KMS-11 (cell line): ENCODE measurements around the gene GALNT9.

Experiments
- H2AFZ ChIP-seq: fragments of 200-600 bp; sonication (generic); 2 replicates; pipeline ENCODE4 v1.6.1; 2016; ENCODE audit warnings: antibody characterized with exemption, mixed run types, low read depth
- H3K27ac ChIP-seq: fragments of 200-600 bp; sonication (generic); 2 replicates; pipeline ENCODE4 v1.6.1; 2016; ENCODE audit warnings: mild to moderate bottlenecking, mixed run types
- H3K27me3 ChIP-seq: fragments of 200-600 bp; sonication (generic); 2 replicates; pipeline ENCODE4 v1.6.1; 2017; ENCODE audit warnings: mild to moderate bottlenecking, low read depth, mixed run types, moderate library complexity; ENCODE audit not compliant: insufficient read depth
- H3K36me3 ChIP-seq: fragments of 200-600 bp; sonication (generic); 2 replicates; pipeline ENCODE4 v1.6.1; 2017; ENCODE audit warnings: mild to moderate bottlenecking, mixed run types; ENCODE audit not compliant: insufficient read depth
- H3K4me1 ChIP-seq: fragments of 200-600 bp; sonication (generic); 2 replicates; pipeline ENCODE4 v1.6.1; 2016; ENCODE audit warnings: mild to moderate bottlenecking, low read depth, mixed run types; ENCODE audit not compliant: poor library complexity, severe bottlenecking
- H3K4me2 ChIP-seq: fragments of 200-600 bp; sonication (generic); 2 replicates; pipeline ENCODE4 v1.7.0; 2016; ENCODE audit warnings: mild to moderate bottlenecking, mixed run types
- H3K4me3 ChIP-seq: fragments of 200-600 bp; sonication (generic); IDR thresholded peaks from 2 replicates; pipeline ENCODE4 v1.6.1; 2017; ENCODE audit warnings: low read depth, low read length, mixed read lengths; ENCODE audit not compliant: insufficient read depth
- H3K79me2 ChIP-seq: fragments of 200-600 bp; sonication (generic); 2 replicates; pipeline ENCODE4 v1.6.1; 2016; ENCODE audit warnings: low read depth, mixed run types; ENCODE audit not compliant: insufficient read depth
- H3K9ac ChIP-seq: fragments of 200-600 bp; sonication (generic); 2 replicates; pipeline ENCODE4 v1.6.1; 2016; ENCODE audit warnings: mild to moderate bottlenecking, mixed run types
- H4K20me1 ChIP-seq: fragments of 200-600 bp; sonication (generic); 2 replicates; pipeline ENCODE4 v1.6.1; 2016; ENCODE audit warnings: mild to moderate bottlenecking, mixed run types; ENCODE audit not compliant: insufficient read depth
- TF ChIP-seq, protein P1 (sequence below): fragments of 200-600 bp; sonication (generic); conservative IDR thresholded peaks from 2 replicates; pipeline ENCODE4 v1.6.1; 2017; ENCODE audit warnings: low read depth, mild to moderate bottlenecking, antibody characterized with exemption, low read length, moderate library complexity, mixed read lengths

The GALNT9 gene

DNA sequence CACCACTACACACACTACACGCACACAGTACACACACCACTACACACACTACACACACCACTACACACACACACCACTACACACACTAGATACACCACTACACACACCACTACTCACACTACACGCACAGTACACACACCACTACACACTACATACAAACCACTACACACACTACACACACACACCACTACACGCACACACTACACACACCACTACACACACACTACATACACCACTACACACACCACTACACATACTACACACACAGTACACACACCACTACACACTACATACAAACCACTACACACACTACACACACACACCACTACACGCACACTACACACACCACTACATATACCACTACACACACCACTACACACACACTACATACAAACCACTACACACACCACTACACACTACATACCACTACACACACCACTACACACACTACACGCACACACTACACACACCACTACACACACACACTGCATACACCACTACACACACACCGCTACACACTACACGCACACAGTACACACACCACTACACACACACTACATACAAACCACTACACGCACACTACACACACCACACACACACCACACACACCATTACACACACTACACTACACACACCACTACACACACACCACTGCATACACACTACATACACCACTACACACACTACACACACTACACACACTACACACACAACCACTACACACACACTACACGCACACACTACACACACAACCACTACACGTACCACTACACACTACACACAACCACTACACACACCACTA, 173.4 kb downstream of the GALNT9 start:
- H3K79me2 ChIP-seq = no peaks in the 10 kb centered on the region
- H3K4me2 ChIP-seq = no peak overlapping the region
- H3K27me3 ChIP-seq = no peaks in the 10 kb centered on the region
- no peak overlapping the region for H3K27ac ChIP-seq
- TF ChIP-seq, protein P1, sequence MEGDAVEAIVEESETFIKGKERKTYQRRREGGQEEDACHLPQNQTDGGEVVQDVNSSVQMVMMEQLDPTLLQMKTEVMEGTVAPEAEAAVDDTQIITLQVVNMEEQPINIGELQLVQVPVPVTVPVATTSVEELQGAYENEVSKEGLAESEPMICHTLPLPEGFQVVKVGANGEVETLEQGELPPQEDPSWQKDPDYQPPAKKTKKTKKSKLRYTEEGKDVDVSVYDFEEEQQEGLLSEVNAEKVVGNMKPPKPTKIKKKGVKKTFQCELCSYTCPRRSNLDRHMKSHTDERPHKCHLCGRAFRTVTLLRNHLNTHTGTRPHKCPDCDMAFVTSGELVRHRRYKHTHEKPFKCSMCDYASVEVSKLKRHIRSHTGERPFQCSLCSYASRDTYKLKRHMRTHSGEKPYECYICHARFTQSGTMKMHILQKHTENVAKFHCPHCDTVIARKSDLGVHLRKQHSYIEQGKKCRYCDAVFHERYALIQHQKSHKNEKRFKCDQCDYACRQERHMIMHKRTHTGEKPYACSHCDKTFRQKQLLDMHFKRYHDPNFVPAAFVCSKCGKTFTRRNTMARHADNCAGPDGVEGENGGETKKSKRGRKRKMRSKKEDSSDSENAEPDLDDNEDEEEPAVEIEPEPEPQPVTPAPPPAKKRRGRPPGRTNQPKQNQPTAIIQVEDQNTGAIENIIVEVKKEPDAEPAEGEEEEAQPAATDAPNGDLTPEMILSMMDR = no peak
- no peak overlapping the region for H3K4me3 ChIP-seq
- no peak overlapping the region for H2AFZ ChIP-seq
- H3K4me1 ChIP-seq = no peaks in the 10 kb centered on the region
- H3K36me3 ChIP-seq = no peaks in the 10 kb centered on the region
- no peak overlapping the region for H3K9ac ChIP-seq
- H4K20me1 ChIP-seq = no peaks in the 10 kb centered on the region

DNA sequence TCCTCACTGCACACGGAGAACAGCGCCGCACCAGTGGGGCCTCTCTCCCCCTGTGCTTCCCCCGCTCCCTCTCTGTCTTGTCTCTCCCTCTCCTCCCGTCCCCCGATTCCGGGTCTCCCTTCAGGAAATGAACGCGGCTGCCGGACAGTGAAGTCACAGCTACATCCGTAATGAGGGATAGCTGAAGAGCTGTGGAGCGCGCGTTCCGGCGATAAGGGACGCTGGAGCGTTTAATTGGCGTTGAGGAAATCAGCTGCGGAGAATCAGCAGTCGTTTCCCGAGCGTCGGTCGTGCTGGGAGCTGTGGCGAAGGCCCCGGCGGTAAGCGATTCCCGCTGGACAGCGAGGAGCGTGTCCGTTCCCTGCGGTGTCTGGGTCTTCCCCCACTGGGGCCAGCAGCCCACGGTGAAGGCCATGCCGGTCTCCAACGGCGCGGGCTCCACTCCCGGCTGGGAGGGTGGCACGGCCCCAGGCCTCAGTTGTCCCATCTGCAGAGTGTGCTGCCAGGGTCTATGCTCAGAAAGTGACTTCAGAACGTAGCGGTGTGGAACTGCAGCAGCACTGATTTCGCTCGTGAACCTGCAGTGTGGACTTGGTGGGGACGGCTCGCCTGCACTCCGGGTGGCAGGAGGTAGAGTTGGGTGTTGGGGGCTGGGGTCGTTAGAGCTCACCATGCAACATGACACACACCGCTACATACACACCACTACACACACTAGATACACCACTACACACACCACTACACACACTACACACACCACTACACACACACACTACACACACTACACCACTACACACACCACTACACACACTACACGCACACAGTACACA, 174.2 kb downstream of the GALNT9 start:
- H3K9ac ChIP-seq = no peak overlapping the region
- H3K27ac ChIP-seq = no peak overlapping the region
- H3K4me2 ChIP-seq = no peak overlapping the region
- H3K4me1 ChIP-seq = no peaks in the 10 kb centered on the region
- H3K4me3 ChIP-seq = no peak overlapping the region
- H3K27me3 ChIP-seq = no peaks in the 10 kb centered on the region
- H3K36me3 ChIP-seq = no peaks in the 10 kb centered on the region
- TF ChIP-seq, protein P1 = no peak
- no peak overlapping the region for H2AFZ ChIP-seq
- H4K20me1 ChIP-seq = no peaks in the 10 kb centered on the region
- H3K79me2 ChIP-seq = no peaks in the 10 kb centered on the region

DNA sequence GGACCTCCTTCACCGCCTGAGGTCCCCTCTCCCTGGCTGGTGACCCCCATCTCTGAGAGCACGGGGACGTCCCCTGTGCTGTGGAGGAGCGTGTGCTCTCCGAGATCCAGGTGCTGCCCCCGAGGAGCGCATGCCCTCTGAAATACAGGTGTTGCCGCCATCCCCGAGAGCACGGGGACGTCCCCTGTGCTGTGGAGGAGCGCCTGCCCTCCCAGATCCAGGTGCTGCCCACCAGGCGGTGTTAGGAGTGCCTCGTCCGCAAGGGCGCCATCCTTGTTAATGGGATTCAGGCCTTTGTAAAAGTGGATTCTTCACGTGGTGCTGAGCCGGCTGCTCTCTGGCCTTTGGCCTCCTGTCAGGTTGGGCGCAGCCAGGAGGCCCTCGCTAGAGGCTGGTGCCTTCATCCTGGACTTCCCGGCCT, 175.0 kb downstream of the GALNT9 start:
- Histone ChIP-seq H3K27ac (no peak overlapping the region), H3K4me2 (no peak overlapping the region), H3K36me3 (no peaks in the 10 kb centered on the region), H4K20me1 (no peaks in the 10 kb centered on the region), H3K27me3 (no peaks in the 10 kb centered on the region), H2AFZ (no peak overlapping the region), H3K4me3 (no peak overlapping the region), H3K9ac (no peak overlapping the region), H3K4me1 (no peaks in the 10 kb centered on the region), H3K79me2 (no peaks in the 10 kb centered on the region)
- TF ChIP-seq, protein P1 = no peak

DNA sequence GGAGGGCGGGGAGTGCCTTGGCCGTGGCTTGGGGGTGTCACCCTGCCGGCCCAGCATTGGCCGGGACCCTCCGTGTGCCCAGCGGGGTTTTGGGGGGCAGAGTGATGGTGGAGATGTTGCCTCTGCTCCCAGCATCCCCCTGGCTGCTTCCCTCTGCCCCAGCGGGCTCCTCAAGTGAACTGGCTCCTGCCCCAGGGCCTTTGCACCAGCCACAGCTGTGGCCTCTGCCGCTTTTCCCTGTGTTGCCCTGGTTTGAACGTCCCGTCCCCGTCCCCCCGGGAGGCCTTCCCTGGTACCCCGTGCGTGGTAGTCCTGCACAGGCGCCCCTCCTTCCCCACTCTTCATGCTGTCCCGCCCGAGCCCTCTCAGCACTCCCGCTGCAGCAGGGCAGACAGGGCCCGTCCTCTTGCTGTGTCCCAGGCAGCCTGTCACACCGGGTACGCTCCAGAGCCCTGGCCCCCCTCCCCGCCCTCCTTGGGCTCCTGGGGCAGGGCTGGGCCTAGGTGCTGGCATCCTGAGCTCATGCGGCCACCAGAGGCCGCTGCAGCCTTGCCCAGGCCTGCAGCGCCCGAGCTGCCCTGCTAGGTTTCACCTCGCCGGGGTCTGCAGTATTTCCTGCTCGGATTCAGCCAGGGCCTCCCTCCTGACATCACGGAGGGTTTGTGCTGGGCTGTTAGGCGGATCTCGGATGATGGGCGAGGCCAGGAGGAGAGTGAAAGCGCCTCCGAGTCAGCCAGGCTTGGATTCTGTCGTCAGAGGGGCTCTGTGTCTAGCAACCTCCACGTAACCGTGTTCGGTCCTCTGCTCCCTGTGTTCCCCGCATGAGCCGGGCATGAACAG, 175.7 kb downstream of the GALNT9 start:
- H3K36me3 ChIP-seq = no peaks in the 10 kb centered on the region
- H3K79me2 ChIP-seq = no peaks in the 10 kb centered on the region
- H3K27me3 ChIP-seq = no peaks in the 10 kb centered on the region
- H3K4me1 ChIP-seq = no peaks in the 10 kb centered on the region
- H3K4me3 ChIP-seq = no peak overlapping the region
- H2AFZ ChIP-seq = no peak overlapping the region
- no peaks in the 10 kb centered on the region for H4K20me1 ChIP-seq
- H3K4me2 ChIP-seq = no peak overlapping the region
- TF ChIP-seq, protein P1 = peak; percentile 47
- H3K27ac ChIP-seq = no peak overlapping the region
- H3K9ac ChIP-seq = no peak overlapping the region
